ENCODE data around the gene FCRL3. TPM values are rescaled to one million over a fixed set of nuclear protein-coding genes. Genes with fewer than 3 reads are reported as not detected.

The FCRL3 gene
- total and polyA plus RNA-seq, 4 donors, result 0.16 to 0.72 (median 0.50) TPM

DNA sequence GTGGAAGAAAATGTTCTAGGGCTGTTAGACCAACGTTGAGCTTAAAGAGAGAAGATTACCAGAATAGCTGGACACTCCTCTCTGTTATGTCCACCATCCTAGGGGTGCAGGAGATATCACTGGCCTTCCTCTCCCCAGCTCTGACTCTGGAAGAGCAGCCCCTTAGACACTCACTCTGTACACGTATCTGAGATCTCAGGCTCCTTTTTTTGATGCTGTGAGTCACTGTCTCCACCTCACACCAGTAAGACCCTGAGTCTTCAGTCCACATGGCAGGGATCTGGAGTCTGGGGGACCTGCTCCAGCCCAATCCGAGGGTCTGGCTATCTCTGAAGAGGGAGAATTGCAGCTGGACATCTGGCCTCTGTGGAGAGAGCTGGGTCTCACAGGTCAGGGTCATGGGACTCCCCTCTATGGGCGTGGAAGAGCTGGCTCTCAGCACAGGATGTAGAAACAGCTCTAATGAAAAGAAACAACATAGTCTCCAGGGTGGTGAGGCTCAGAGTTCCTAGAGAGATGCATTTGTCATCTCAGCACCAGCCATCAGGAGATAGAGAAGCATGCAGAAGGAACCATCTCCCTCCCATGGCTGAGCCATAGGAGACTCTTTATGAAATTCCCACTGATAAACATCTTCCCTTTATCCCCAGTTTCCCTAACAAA lies 3.5 kb downstream of the FCRL3 start:
- Histone ChIP-seq H3K36me3 (ENCODE audit: control insufficient read depth in 4 of 4, insufficient read depth in 3 of 4, low read depth in 1 of 4, low read length in 3 of 4) (no peaks in the 10 kb centered on the region), H3K4me3 (ENCODE audit: low read depth in 1 of 3, low read length in 3 of 3) (no peak overlapping the region), H3K27ac (ENCODE audit: low read depth in 1 of 2, low read length in 2 of 2) (no peak overlapping the region), H3K4me1 (ENCODE audit: control insufficient read depth in 4 of 4, insufficient read depth in 4 of 4, low read length in 3 of 4) (no peaks in the 10 kb centered on the region), H3K9ac (ENCODE audit: low read depth in 1 of 2, low read length in 2 of 2) (no peak overlapping the region), H3K9me3 (ENCODE audit: control insufficient read depth in 4 of 4, low read length in 3 of 4) (no peaks in the 10 kb centered on the region), H3K27me3 (ENCODE audit: control insufficient read depth in 4 of 4, insufficient read depth in 4 of 4, low read length in 3 of 4) (peaks cover 0 to 1% (median 0%) of the 10 kb centered on the region in 4 donors)
- WGBS, result 45% methylated on average over 4 of the region's 4 CpGs
- no peak for DNase-seq (ENCODE audit: low spot score)
- TF ChIP-seq HNF4G (IDR thresholded peaks at IDR 0.05), result no peak
- no peak for TF ChIP-seq TAF1 (conservative IDR thresholded peaks at IDR 0.05)
- no peak for TF ChIP-seq RXRA (IDR thresholded peaks at IDR 0.05)
- TF ChIP-seq, protein P1, sequence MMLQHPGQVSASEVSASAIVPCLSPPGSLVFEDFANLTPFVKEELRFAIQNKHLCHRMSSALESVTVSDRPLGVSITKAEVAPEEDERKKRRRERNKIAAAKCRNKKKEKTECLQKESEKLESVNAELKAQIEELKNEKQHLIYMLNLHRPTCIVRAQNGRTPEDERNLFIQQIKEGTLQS (IDR thresholded peaks at IDR 0.05), result no peak
- TF ChIP-seq FOXA2 (IDR thresholded peaks at IDR 0.05), result no peak
- TF ChIP-seq GABPA (IDR thresholded peaks at IDR 0.05 in 1 of 2, conservative IDR thresholded peaks at IDR 0.05 in 1 of 2), result no peak
- TF ChIP-seq EGR1 (IDR thresholded peaks at IDR 0.05; ENCODE audit: low read depth in 2 of 2), result no peak
- no peak for TF ChIP-seq HNF4A (conservative IDR thresholded peaks at IDR 0.05)
- TF ChIP-seq, protein P2, sequence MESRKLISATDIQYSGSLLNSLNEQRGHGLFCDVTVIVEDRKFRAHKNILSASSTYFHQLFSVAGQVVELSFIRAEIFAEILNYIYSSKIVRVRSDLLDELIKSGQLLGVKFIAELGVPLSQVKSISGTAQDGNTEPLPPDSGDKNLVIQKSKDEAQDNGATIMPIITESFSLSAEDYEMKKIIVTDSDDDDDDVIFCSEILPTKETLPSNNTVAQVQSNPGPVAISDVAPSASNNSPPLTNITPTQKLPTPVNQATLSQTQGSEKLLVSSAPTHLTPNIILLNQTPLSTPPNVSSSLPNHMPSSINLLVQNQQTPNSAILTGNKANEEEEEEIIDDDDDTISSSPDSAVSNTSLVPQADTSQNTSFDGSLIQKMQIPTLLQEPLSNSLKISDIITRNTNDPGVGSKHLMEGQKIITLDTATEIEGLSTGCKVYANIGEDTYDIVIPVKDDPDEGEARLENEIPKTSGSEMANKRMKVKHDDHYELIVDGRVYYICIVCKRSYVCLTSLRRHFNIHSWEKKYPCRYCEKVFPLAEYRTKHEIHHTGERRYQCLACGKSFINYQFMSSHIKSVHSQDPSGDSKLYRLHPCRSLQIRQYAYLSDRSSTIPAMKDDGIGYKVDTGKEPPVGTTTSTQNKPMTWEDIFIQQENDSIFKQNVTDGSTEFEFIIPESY (IDR thresholded peaks at IDR 0.05), result no peak
- no peak for TF ChIP-seq YY1 (IDR thresholded peaks at IDR 0.05)
- no peak for TF ChIP-seq JUND (IDR thresholded peaks at IDR 0.05)
- TF ChIP-seq, protein P3, sequence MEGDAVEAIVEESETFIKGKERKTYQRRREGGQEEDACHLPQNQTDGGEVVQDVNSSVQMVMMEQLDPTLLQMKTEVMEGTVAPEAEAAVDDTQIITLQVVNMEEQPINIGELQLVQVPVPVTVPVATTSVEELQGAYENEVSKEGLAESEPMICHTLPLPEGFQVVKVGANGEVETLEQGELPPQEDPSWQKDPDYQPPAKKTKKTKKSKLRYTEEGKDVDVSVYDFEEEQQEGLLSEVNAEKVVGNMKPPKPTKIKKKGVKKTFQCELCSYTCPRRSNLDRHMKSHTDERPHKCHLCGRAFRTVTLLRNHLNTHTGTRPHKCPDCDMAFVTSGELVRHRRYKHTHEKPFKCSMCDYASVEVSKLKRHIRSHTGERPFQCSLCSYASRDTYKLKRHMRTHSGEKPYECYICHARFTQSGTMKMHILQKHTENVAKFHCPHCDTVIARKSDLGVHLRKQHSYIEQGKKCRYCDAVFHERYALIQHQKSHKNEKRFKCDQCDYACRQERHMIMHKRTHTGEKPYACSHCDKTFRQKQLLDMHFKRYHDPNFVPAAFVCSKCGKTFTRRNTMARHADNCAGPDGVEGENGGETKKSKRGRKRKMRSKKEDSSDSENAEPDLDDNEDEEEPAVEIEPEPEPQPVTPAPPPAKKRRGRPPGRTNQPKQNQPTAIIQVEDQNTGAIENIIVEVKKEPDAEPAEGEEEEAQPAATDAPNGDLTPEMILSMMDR (IDR thresholded peaks at IDR 0.05; ENCODE audit: low read depth, low read length, missing input control), result no peak
- TF ChIP-seq, protein P4, sequence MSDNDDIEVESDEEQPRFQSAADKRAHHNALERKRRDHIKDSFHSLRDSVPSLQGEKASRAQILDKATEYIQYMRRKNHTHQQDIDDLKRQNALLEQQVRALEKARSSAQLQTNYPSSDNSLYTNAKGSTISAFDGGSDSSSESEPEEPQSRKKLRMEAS (IDR thresholded peaks at IDR 0.05), result no peak
- TF ChIP-seq, protein P5, sequence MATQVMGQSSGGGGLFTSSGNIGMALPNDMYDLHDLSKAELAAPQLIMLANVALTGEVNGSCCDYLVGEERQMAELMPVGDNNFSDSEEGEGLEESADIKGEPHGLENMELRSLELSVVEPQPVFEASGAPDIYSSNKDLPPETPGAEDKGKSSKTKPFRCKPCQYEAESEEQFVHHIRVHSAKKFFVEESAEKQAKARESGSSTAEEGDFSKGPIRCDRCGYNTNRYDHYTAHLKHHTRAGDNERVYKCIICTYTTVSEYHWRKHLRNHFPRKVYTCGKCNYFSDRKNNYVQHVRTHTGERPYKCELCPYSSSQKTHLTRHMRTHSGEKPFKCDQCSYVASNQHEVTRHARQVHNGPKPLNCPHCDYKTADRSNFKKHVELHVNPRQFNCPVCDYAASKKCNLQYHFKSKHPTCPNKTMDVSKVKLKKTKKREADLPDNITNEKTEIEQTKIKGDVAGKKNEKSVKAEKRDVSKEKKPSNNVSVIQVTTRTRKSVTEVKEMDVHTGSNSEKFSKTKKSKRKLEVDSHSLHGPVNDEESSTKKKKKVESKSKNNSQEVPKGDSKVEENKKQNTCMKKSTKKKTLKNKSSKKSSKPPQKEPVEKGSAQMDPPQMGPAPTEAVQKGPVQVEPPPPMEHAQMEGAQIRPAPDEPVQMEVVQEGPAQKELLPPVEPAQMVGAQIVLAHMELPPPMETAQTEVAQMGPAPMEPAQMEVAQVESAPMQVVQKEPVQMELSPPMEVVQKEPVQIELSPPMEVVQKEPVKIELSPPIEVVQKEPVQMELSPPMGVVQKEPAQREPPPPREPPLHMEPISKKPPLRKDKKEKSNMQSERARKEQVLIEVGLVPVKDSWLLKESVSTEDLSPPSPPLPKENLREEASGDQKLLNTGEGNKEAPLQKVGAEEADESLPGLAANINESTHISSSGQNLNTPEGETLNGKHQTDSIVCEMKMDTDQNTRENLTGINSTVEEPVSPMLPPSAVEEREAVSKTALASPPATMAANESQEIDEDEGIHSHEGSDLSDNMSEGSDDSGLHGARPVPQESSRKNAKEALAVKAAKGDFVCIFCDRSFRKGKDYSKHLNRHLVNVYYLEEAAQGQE (IDR thresholded peaks at IDR 0.05), result no peak
- no peak for TF ChIP-seq RAD21 (IDR thresholded peaks at IDR 0.05)
- no peak for TF ChIP-seq SP1 (IDR thresholded peaks at IDR 0.05)

All from liver (tissue), 9 donors.